ENCODE measurements around the gene HECTD2. TPM values are rescaled to one million over a fixed set of nuclear protein-coding genes. Genes with fewer than 3 reads are reported as not detected.

HECTD2 gene
- total RNA-seq: 23.3 and 33.8 TPM in 2 replicates

DNA sequence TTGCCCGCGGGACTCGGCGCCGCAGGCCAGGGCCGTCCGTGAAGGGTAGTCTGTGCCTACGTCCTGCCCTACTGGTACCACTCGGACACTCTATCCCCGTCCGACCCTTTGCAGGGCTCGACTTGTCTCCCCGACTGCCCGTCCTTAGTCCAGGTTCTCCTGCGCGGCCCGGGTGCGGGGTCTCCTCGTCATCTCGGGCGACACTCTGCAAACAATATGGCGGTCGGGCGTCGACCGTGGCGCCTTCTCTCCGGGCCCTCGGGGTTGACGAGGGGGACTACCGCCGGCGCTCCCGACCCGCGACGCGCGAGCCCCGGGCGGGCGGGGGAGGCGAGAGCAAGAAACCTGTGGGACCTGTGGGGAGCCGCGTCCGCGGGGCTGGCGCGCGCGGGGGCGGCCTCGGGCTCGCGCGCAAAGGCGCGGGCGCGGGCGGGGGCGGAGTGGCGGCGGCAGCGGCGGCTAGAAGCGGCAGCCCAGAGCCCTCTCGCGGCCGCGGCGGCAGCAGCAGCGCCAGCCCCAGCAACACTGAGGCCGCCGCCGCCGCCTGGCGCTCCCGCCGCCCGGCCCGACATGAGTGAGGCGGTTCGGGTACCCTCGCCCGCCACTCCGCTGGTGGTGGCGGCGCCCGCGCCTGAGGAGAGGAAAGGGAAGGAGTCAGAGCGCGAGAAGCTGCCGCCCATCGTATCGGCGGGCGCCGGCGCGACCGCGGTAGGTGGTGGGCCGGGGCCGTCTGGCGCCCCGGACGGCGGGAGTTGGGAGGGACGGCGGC, at the start of gene HECTD2:
TSS of gene HECTD2 (plus strand) at position 476 of the 769 bp plus-strand sequence. CDS start at position 571, 95 bp downstream.

Small RNA genes within 50 kb of the gene (small RNA-seq; reads per million reads assigned to genes)
- gene AL161798.1 (not detected), gene RPS27P1 (not detected)

Other genes with a start within 250 kb of the HECTD2 start
- gene PCGF5, start 189.7 kb upstream of the HECTD2 start, total RNA-seq: 50.4 and 56.3 TPM in 2 replicates
- gene PPP1R3C, start 222.7 kb downstream of the HECTD2 start, total RNA-seq: 175 and 372 TPM in 2 replicates

Measured in articular chondrocyte of knee joint (primary cell).